GM19193 (cell line): ENCODE measurements around the gene MYL3.

Experiments
- POLR2A ChIP-seq: IDR thresholded peaks from 4 replicates; pipeline ENCODE4 v1.6.1; 2011; ENCODE audit not compliant: insufficient read depth, insufficient read length; ENCODE audit errors: extremely low read depth

Gene MYL3

DNA sequence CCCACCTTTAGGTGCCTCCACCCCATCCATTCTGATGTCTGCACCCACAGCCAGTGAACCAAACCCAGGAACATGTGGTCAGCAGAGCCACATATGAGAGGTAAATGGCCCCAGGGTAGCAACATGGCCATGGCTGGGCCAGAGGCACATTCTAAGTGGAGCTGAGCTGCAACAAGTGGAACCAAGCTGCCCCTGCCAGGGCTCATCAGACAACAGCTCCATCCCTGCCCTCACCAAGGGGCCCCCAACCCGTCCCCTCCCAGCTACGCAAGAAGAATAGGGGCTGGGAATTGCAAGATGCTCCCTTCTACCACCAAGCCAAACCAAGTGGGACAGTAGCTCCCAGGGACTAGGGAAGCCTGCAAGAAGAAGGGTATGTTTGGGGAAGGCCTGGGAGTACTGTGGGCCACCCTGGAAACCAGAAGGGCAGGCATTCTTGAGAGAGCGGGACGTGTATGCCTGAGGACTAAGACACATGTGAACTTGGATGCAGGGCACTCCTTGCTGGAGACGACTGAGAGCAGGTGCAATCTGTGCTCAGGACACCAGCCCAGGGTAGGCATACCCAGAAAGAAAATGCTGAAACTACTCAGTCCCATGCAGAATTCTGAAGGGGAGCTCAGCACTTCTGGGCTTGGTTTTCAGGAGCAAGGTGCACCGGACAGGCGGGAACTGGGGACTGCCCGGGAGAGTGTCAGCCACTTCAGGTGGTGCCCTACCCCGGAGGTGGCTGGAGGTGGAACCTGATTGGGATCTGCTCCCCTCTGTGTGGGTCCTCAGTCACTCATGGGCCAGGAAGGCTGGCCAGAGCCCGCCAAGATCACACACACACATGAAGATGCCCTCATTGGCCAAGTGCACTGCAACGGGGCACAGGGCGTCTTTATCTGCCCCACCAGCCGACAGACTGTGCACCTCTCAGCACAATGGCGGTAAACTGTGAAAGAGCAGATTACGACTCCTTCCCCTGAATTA, 9.5 kb downstream of the MYL3 start:
- no peak for TF ChIP-seq POLR2A

DNA sequence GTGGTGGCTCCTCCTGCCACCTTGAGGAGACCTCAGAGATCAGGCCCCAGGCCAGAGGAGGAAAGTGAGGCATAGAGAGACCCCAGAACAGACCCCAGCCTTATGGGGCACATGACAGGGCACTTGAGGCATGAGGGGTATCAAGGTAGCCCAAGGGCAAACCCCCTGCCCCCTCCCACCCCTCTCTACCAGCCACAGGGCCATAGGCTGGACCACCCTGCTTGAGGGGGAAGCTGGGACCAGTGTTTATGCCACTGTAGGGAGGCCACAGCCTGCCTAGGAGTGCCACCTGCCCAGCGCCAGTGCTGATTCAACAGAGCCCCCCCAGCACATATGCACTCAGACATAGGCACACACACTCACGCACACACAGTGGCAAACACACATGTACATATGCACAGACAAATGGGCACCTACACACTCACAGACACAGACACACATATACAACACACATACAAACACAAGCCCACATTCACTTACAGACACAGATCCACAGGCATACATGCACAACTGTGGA, 10.3 kb downstream of the MYL3 start:
- TF ChIP-seq POLR2A, result no peak

DNA sequence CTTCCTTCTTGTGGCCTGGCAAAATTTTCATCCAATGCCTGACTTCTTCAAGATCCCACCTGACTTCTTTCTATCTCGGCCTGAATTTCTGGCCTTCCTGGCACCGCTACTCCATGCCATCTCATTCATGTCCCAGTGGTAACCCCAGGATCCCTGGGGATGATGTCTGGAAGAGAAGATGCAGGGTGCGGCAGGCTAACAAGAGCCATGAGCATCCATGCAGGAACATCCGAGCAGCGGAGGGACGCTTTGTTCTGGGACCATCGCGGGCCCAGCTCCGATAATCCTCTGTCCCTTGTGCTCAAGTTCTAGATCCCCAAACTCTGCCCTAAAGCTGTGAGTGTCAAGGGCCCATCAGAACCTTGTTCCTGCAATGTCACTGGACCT, 10.9 kb downstream of the MYL3 start:
- TF ChIP-seq POLR2A, result no peak

- TF ChIP-seq POLR2A, result no peak
Measured at GRCh38 chr3:46851364-46852333, 11.6 kb downstream of the MYL3 start.

GRCh38 chr3:46850468-46850779, 12.8 kb downstream of the MYL3 start:
- no peak for TF ChIP-seq POLR2A

GRCh38 chr3:46849686-46850467, 13.4 kb downstream of the MYL3 start:
- no peak for TF ChIP-seq POLR2A

- TF ChIP-seq POLR2A, result no peak
Measured at GRCh38 chr3:46849045-46849631, 14.1 kb downstream of the MYL3 start.

DNA sequence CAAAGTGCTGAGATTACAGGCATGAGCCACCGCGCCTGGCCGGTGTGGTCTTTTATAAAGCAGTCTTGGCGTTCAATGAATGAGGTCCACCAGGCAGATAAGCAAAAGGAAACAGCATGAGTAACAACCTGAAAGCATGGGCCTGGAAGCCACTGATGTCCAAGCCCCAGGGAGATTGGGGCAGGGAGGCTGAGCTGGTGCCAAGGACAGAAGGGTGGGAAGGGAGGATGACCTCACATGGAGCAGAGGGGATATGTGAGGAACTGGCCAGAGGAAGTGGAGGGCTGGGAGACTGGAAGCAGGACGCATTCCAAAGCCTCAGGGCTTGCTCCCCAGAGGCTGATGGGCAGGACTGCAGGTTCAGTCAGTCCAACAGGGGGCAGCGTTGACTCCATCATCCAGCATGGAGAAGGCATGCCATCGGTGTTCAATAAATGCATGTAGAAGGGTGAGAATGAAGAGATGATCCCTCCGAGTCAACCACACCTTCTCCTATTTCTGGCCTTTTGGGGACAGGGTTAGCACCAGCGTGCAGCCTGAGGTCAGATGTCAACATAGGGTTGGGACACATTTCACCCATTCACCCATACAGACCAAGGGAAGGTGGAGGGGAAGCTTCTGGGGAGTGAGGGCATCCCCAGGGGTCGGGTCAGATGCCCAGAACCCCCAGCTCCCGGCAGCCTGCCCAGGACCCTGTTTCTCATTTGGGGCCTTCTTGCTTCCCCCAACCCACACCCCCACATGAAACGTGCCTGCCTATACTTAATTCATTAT, 14.8 kb downstream of the MYL3 start:
- TF ChIP-seq POLR2A, result no peak

GRCh38 chr3:46847744-46848143, 15.5 kb downstream of the MYL3 start:
- no peak for TF ChIP-seq POLR2A

- no peak for TF ChIP-seq POLR2A
Measured at GRCh38 chr3:46846624-46847542, 16.4 kb downstream of the MYL3 start.

GRCh38 chr3:46845860-46846623, 17.2 kb downstream of the MYL3 start:
- peak; percentile 68 for TF ChIP-seq POLR2A

DNA sequence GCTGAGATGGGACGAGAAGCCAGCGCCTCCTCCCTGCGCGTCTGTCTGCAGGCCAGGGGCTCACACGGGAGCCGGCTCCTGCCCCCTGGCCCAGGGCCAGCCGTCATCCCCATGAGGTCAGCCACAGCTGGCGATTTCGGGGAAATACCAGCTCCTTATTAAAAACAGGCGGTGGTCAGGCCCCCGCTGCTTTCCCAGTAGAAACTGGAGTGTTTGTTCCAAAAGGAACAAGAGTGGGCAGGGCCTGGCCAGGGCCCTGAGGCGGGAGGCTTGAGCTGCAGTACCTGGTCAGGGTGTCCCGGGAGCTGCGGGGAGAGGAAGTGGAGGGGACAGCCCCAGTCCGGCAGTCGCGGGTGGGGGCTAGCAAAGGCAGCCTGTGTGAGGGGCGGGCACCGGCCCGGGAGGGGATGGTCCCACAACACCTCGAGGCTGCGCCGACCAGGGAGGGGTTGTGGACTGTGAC, 17.8 kb downstream of the MYL3 start:
- no peak for TF ChIP-seq POLR2A
